Activated CD8-positive, alpha-beta memory T cell treated with anti-CD3 and anti-CD28 coated beads for 24 hours (primary cell): ENCODE data around the gene AGTPBP1.
"Not testable (repeated sequence)": the region's sequence is repeated elsewhere in the genome, so short reads cannot be mapped to it uniquely, and the experiment has no call there.

Experiments
- DNase-seq: peaks from one replicate; pipeline ENCODE4 v3.0.0-alpha.2; 2020

The AGTPBP1 gene

DNA sequence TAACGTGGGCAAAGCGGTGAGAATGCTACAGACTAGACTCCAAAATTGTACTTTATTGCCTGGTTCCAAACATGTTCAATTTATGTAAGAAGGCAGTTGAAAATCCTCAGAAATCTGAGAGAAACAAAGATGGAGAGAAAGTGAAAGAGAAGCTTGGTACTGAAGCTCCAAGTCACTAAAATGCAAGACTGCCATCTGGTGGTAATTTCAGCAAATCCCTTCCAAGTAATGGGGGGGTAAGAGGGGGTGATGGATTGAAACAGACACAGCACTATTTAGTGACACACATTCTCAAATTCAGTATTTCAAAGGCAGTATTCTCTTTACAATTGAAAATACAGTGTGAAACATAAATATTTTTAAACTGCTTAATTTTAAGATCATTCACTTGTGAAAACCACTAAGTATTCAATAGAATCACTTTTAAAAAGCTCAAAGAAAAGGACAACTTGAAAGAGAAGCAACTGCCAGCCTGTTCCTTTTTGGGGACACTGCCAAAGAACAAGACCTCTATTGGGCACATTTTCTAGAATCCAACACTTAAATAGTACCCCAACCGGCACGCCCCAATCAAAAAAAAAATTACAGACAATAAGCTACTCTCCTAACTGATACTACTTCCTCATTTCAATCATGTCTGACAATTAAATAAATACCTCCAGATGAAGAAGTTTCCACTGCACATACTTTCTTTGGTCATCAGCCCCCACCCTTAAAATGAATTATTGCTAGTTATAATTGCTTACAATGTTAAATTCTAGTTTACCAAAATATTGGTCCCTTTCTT lies 131.5 kb downstream of the AGTPBP1 start:
- DNase-seq, result no peak

DNA sequence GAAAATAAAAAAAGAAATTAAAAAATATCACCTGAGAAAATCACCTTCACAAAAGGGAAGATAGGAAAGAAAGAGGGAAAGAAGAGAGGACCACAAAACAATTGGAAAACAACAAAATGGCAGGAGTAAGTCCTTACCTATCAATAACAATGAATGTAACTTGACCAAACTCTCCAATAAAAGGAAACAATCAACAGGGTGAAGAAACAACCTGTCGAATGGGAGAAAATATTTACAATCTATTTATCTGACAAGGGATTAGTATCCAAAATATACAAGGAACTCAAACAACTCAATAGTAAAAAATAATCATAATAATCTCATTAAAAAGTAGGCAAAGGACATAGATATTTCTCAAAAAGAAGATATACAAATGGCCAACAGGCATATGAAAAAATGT lies 135.8 kb downstream of the AGTPBP1 start:
- DNase-seq, result no peak

DNA sequence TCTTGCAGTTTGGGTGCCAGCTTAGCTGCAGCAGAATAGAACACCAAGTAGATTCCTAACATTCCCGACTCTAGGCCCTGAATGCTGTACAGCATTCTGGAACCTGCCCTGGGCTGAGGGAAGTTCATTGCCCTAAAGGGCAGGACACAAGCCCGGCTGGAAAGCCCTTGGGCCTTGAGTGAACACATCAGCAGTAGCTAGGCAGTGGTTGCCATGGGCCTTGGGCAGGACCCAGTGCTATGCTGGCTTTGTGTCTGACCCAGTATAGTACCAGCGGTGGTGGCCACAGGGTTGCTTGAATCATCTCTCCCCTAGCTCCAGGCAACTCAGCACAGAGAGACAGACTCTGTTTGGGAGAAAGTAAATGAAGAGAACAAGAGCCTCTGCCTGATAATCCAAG lies 137.8 kb downstream of the AGTPBP1 start:
- no peak for DNase-seq

DNA sequence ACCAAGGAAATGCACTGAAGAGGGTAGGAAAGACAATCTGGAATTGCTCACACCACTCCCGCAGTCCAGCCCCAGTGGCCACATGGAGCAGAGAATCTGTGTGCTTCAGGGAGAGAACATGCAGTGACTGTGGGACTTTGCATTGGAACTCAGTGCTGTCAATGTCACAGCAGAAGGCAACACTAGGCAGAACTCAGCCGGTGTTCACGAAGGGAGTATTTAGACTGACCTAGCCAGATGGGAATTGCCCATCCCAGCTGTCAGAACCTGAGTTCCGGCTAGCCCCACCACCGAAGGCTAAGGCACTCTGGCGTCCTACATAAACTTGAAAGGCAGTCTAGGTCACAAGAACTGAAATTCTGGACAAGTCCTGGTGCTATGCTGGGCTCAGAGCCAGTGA lies 139.0 kb downstream of the AGTPBP1 start:
- DNase-seq, result no peak

DNA sequence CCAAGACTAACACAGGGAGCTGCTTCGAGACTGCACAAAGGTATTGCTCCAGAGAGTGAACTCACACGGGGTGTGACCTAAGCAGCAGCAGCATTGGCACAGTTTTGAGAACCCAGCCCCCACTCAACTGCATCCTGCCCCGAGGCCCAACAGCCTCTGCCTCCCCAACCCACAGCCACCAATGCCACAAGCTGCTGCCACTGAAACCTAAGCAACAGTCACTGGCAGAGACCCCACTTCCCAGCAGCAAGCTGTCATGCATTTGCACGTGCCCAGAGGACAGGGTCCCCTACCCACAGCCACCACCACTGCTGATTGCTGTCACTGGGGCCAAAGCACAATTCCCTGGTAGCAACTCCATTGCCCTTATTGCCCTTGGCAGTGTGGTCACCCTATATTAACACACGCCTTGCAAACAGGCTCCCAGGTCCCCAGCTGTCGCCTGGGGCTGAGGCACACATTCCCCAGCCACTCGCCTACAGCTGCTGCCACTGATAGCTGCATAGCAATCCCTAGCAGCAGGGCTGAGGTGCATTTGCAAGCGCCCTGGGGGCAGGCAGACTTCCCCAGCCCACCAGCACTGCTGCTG lies 141.0 kb downstream of the AGTPBP1 start:
- DNase-seq, result no peak

DNA sequence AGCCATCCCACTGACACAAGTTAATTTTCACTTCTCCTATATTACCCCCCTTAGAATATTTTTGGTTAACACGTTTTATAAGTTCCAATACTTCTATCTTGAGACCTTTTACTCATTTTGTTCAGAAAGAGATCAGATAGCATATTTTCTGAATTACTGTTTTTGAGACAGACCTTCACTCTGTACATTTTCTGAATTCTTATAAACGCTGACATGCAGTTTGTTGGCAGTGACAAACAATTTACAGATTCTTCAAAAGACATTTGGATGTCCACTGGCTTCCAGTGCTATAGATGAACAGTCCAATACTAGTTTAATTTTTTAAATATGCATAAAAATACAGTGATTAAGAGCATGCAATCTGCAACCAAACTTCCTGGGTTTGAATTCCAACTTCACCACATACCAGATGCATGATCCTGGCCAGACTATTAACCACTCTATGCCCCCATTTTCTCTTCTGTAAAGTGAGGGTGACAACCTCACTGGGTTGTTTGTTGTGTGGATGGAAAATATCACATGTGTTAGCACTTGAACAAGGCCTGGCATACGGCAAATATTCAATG lies 142.1 kb downstream of the AGTPBP1 start:
- DNase-seq, result no peak

DNA sequence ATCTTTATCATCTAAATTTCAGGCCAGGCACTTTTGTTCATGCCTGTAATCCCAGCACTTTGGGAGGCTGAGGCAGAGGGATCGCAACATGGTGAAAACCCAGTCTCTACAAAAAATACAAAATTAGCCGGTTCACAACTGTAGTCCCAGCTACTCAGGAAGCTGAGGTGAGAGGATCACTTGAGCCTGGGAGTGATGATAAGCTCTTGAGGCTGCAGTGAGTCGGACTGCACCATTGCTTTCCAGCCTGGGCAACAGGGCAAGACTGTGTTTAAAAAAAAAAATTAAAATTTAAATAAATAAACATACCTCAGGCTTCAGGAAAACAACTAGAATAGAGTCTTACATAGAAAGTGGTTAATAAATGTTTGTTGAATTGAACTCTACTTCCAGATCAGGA lies 147.4 kb downstream of the AGTPBP1 start:
- no peak for DNase-seq

DNA sequence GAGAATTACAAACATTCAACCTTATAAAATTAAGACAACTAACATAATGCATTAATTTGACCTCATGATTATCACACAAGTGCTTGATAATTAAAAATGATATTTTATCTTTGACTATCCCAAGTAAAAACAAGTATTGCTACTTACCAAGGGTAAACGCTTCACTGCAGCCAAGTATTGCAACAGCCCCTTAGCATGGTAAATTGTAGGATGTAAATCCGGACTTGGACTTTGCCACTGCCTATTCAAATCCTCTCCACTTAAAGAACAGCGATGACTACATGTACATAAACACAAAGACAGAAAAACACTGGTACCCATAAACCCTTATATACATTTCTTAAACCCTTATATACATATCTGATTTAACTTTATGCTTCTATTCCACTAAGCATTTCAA lies 155.1 kb downstream of the AGTPBP1 start:
- no peak for DNase-seq

DNA sequence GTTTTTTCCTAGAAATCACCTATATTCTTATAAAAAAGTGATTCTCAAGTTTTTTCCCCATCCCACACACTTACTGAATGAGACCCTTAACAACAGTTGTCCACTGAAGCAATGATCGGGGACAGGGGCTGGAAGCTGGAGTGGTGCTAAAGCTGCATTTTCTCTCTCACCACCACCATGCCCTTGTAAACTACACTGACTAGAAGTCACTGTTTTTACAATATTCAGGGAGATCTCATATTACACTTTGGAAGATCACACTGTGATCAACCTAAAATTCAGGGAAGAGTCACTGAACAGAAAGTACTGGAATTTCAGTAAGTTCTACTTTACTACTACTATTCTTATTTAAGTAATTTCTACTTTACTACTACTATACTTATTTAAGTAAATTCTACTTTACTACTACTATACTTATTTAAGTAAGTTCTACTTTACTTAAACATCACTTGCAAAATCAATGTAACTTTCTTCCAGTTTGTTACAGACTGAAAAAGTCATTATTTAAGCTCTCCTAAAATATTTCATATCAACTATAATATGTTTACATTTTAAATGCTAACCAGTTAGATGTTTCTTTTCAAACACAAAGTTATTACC lies 164.3 kb downstream of the AGTPBP1 start:
- no peak for DNase-seq

DNA sequence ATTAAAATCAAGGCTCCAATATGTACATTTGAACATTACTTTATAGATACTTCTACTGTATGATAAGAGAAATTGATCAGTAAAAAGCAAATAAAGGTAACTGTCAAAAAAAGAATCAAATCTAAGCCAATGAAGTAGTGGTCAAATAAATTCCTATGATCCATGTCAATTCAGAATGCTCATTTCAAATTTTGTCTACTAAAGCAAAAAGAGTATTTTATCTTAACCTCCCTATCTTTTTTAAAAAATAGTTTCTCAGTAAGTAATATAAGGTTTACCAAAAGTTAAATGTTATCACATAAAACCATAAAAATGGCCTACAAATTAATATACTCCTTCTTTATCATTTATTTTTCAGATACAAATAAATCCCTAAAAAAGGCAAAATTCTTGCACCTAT lies 165.9 kb downstream of the AGTPBP1 start:
- DNase-seq, result no peak

DNA sequence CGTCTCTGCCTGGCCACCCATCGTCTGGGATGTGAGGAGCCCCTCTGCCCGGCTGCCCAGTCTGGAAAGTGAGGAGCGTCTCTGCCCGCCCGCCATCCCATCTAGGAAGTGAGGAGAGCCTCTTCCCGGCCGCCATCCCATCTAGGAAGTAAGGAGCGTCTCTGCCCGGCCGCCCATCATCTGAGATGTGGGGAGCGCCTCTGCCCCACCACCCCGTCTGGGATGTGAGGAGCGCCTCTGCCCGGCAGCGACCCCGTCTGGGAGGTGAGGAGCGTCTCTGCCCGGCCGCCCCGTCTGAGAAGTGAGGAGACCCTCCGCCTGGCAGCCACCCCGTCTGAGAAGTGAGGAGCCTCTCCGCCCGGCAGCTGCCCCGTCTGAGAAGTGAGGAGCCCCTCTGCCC lies 168.2 kb downstream of the AGTPBP1 start:
- DNase-seq, result not testable (repeated sequence)

DNA sequence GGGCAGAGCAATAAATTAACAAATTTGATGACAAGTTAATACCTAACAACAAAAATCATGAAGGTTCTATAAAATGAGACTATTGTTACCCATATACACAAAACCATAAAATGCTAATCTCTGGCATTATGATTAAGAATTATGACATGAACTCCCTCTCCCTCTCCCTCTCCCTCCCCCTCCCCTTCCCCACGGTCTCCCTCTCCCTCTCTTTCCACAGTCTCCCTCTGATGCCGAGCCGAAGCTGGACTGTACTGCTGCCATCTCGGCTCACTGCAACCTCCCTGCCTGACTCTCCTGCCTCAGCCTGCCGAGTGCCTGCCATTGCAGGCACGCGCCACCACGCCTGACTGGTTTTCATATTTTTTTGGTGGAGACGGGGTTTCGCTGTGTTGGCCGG lies 168.8 kb downstream of the AGTPBP1 start:
- DNase-seq, result not testable (repeated sequence)

DNA sequence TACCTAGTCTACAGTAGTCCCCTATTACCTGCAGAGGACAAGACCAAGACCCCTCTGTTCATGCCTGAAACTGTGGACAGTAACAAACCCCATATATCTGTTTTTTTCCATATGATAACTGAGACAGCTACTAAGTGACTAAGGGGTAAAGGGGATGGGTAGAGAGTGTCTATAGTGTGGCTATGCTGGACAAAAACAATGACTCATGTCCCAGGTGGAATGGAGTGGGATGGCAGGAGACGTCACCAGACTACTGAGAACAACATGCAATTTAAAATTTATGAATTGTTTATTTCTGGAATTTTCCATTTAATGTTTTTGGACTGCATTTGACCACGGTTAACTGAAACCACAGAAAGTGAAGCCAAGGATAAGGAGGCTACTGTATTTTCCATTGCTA lies 171.8 kb downstream of the AGTPBP1 start:
- no peak for DNase-seq

DNA sequence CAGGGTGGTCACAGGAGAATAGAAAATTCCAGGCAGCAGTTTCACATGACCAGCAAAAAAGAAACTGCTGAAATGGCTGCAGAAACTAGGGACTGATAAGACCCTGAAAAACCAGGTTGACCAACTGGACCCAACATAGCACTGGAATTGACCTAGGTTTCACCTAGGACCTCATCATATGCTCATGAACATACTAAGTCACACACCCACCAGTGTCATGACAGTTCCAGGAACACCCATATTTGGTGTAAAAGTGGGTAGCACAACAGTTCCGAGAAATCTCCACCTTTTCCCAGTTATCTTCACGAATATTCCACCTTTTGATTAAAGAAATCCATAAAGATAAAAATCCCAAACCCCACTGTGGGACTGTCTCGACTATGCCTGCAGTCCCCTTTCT lies 182.2 kb downstream of the AGTPBP1 start:
- no peak for DNase-seq

DNA sequence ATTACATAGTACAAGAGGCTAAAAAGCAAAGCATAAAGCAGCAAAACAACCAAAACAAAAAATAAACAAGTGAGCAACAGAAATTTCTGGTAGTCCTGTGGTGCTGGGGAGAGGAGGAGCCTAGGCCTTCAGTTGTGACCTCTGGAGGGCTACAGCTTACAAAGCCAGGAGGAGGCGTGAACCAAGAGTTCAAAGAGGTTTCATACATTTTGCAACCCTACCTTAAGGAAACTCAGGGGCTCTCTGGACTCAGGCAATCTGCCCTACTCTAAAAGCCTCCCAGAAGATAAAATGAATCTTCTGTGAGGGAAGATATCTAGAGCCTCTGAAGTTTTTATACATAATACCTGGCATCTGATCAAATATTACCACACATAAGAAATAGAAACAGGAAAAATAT lies 187.4 kb downstream of the AGTPBP1 start:
- DNase-seq, result no peak

DNA sequence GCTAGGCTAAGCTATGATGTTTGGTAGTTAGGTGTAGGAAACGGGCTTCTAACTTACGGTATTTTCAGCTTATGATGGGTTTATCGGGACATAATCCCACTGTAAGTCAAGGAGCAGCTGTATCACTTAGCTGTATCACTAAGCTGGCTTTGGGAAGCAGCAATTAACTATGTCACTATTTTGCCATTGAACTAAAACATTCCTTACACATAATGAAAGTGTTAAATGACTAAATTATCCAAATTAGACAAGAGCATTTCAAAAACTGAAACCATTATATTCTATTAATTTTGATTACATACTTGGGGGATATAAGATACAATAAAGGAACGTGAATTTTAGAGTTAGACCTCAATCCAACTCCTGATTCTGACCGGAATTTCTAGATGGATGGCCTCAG lies 188.3 kb downstream of the AGTPBP1 start:
- no peak for DNase-seq

DNA sequence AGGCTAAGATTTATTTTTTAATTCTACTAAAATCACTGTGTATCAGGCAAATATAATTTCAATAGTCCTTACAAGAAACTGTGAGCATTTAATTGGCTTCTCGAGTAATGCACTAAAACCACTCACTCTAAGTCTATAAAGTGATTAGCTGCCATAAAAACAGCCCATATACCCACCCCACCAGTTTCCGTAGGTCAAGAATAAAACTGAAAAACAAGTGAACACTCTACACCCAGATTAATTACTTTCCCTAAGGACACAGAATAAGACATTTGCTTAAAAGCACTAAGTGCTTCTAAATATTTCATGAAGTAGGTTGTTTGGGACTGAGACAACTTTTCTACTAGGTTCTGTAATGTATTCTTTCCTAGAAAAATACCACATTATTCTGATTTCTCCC lies 194.2 kb downstream of the AGTPBP1 start:
- no peak for DNase-seq

DNA sequence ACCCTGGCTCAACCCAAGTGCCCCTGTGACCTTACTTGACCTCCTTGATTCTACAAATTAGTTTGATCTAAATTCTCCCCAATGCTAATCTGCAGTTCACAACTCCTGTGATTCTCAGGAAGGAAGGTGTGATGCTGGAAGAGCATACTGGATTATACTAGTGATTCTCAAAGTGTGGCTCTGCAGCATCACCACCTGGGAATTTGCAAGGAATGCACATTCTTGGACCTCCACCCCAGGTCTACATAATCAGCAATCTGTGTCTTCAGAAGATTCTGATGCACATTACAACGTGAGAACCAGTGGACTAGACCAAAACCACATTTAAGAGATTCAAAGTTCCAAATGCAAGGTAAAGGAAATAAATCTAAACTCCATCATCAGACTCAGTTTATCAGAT lies 198.6 kb downstream of the AGTPBP1 start:
- no peak for DNase-seq

DNA sequence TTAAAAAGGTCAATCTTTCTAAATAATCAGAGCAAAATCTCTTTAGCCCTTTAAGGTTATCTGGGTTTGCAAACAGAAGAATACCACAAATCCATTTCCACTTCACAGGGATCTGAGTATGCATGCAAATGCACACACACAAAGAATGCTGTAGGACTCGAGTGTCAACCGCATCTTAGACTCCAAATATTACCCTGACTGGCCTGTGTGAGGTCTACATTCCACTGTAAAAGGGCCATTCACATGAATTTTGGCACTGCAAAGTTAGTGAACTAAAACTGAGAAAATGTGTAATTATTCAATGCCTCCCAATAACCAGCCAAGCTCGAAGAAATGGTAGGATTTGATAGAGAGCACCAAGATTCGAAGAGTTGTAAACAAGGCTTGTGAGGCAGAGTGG lies 199.9 kb downstream of the AGTPBP1 start:
- DNase-seq, result no peak

DNA sequence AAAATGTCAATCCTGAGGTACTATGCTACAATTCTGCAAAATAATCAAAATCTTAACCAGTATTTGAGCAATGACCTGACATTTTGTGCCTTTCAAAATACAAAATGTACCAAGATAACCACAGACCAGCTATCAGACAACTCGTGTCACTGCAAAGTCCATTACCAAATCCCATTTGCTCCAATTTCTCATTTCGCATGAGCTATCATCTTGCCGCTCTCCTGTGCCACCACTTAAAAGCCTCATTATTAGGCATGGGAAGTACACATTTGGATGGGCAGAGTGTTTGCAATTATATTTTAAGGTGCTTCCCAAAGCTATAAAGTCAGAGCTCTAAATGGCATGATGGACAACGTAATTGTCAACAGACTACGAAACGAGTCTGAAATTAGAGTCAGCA lies 205.2 kb downstream of the AGTPBP1 start:
- no peak for DNase-seq

DNA sequence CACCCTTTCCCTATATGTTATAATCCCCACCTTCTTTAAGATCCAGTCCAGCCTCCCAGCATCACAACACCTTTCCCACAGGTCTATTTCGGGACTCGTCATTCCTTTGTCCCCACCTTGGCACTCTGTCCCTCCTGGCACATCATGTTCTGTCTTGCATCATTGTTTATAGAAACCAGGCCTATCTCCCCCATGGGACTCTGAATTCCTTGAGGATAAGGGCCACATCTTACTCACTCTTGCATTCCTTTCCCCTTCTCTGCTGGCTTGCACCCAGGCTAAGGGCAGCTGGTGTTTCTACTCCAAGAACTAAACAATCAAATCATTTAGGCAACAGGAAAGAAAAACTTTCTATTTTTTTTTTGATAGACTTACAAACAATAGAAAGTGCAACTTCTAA lies 205.7 kb downstream of the AGTPBP1 start:
- no peak for DNase-seq

DNA sequence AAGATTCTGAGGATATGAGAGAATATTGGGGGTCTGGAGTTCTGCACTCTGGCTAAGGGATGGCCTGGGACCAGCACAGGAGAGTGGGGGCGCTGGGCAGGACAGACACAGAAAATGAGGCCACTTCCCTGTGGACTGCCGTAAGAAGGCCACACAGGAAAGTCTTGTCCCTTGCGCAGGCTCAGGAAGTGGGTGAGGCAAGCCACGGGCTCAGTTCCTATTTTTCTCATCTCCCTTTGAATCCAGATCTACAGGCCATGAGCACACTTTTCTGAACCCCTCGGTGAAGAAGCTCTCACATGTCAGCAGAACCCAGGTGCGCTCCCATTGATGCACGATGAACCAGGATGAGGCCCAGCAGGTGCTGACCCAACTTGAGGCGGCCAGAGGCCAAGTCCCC lies 207.4 kb downstream of the AGTPBP1 start:
- no peak for DNase-seq

DNA sequence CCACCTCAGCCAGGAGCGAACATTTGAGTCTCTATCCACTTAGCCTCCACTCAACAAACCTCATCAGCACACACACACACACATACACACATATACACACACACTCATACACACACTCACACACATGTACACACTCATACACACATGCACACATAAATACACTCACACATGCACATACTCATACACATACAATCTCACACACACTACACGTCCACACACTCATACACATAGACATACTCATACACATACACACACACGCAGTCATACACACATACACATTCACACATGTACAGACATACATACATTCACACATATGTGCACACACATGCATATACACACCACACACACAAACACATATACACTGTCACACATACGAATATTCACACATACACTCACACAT lies 208.2 kb downstream of the AGTPBP1 start:
- DNase-seq, result no peak

DNA sequence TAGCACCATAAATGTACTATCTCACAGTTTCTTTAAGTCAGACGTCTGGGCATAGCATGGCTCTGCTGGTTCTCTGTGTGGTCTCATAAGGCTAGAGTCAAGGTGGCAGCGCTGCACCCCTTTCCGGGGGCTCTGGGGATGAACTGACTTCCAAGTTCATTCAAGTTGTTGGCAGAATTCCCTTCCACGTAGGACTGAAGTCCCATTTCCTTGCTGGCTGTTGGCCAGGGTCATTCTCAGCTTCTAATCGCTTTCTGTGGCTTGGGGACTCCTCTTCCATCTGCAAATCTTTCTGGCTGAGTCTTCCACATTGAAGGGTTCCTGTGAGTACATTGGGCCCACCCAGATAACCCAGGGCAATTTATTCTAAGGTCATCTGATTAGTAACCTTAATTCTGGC lies 211.0 kb downstream of the AGTPBP1 start:
- no peak for DNase-seq
